ENCODE results near the gene OTOGL.

Gene OTOGL

DNA sequence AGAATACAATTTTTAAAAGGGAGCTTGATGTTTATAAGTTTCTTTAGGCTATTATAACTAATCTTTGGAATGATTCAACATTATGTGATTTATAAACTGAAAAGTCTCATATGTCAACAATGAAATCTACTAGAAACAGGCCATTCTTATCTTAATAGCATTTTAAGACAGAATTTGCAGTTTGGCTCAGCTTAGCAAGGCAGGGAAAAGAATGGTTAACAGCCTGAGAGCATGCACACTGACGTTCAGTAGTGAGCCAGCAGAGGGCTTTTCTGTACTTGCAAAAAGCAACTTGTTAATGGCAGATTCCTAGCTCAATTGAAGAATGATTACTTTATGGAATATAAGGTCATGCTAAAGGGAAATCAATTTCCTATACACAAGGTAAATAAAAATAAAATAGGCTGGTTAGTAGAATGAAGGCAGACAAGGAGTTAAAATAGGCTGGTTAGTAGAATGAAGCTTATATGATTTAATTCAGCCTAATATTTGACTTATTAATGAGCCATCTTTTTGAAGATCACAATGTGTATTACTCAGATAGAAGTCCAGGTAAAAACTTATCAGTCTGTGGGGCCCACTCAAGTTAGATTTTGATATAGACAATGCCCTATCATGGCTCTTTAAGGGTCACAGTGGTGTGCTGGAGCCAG, 95.9 kb downstream of the OTOGL start:
- Histone ChIP-seq H3K4me3 (ENCODE audit: low read depth in 1 of 2, low read length in 1 of 2) (no peak overlapping the region), H3K9me3 (no peaks in the 10 kb centered on the region), H3K27me3 (no peaks in the 10 kb centered on the region), H3K27ac (no peak overlapping the region), H3K36me3 (no peaks in the 10 kb centered on the region), H3K4me1 (ENCODE audit: control insufficient read depth in 1 of 2, insufficient read depth in 1 of 2, low read depth in 1 of 2, low read length in 1 of 2) (no peaks in the 10 kb centered on the region)
- TF ChIP-seq, protein P1, sequence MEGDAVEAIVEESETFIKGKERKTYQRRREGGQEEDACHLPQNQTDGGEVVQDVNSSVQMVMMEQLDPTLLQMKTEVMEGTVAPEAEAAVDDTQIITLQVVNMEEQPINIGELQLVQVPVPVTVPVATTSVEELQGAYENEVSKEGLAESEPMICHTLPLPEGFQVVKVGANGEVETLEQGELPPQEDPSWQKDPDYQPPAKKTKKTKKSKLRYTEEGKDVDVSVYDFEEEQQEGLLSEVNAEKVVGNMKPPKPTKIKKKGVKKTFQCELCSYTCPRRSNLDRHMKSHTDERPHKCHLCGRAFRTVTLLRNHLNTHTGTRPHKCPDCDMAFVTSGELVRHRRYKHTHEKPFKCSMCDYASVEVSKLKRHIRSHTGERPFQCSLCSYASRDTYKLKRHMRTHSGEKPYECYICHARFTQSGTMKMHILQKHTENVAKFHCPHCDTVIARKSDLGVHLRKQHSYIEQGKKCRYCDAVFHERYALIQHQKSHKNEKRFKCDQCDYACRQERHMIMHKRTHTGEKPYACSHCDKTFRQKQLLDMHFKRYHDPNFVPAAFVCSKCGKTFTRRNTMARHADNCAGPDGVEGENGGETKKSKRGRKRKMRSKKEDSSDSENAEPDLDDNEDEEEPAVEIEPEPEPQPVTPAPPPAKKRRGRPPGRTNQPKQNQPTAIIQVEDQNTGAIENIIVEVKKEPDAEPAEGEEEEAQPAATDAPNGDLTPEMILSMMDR (IDR thresholded peaks at IDR 0.05): no peak

DNA sequence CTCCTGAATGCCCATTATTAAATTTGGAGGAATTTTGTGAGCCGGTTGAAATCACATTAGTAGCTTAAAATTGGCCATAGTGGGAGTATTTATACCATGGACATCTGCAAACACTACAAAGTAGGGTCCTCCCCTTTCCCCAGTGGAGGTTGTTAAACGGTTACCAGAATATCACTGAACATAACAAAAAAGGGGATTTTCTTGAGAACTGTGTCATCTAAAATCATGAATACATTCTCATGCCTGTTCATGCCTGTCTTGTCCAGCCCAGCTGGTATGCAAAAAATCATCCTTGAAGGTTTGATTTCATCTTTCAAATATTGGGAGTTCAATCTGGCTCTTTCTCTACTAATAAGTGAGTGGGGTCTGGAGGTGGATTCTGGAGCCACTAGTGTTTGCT, 96.4 kb downstream of the OTOGL start:
- Histone ChIP-seq H3K4me1 (ENCODE audit: control insufficient read depth in 1 of 2, insufficient read depth in 1 of 2, low read depth in 1 of 2, low read length in 1 of 2) (no peaks in the 10 kb centered on the region), H3K4me3 (ENCODE audit: low read depth in 1 of 2, low read length in 1 of 2) (no peak overlapping the region), H3K9me3 (no peaks in the 10 kb centered on the region), H3K36me3 (no peaks in the 10 kb centered on the region), H3K27ac (no peak overlapping the region), H3K27me3 (no peaks in the 10 kb centered on the region)
- TF ChIP-seq, protein P1 (IDR thresholded peaks at IDR 0.05): no peak

DNA sequence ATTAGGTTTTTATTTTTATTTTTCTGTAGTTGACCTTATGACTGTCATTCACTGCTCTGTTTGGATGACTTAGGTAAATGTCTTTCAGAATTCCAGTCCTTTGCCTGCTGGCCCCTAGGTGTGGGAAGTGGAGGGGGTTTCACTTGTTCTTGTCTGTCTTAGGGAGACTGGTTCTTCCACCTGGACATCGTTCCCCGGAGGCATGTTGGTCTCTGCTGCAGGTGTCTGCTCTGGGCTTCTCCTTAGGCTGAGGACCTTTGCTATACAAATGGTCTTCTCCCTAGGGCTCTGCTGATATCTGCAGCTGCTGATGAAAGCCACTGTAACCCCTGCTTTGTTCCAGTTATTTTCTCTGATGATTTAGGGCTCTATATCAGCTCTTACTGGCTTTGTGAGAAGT, 97.1 kb downstream of the OTOGL start:
- Histone ChIP-seq H3K9me3 (no peaks in the 10 kb centered on the region), H3K27ac (no peak overlapping the region), H3K36me3 (no peaks in the 10 kb centered on the region), H3K4me3 (ENCODE audit: low read depth in 1 of 2, low read length in 1 of 2) (no peak overlapping the region), H3K27me3 (no peaks in the 10 kb centered on the region), H3K4me1 (ENCODE audit: control insufficient read depth in 1 of 2, insufficient read depth in 1 of 2, low read depth in 1 of 2, low read length in 1 of 2) (no peaks in the 10 kb centered on the region)
- TF ChIP-seq, protein P1 (IDR thresholded peaks at IDR 0.05): no peak

DNA sequence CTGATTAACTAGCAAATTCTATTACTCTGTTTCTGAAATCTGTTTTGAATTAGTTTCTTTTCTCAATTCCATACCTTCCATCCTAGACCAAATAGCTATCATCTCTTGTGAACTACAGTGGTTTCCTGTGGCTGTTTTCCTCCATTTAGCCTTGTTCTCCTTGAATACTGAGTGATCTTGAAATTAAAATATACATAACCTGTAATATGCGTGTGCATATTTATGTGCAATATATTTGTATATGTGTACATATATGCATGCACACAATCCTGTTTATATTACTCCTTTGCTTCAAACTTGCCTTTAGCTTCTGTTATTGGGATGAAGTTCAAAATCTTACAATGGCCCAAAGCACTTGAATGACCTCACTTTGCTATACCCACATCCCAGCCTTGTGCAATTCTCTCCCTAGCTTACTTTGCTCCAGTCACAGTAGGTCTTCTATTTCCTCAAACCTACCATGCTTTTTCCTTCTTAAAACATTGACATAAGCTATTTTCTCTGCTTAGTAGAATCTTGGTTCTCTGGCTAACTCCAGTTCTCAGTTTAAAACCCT, 99.5 kb downstream of the OTOGL start:
- TF ChIP-seq, protein P1 (IDR thresholded peaks at IDR 0.05): no peak
- H3K36me3 ChIP-seq: no peaks in the 10 kb centered on the region
- H3K4me1 ChIP-seq (ENCODE audit: control insufficient read depth in 1 of 2, insufficient read depth in 1 of 2, low read depth in 1 of 2, low read length in 1 of 2): no peaks in the 10 kb centered on the region
- no peaks in the 10 kb centered on the region for H3K9me3 ChIP-seq
- H3K27me3 ChIP-seq: no peaks in the 10 kb centered on the region
- H3K4me3 ChIP-seq (ENCODE audit: low read depth in 1 of 2, low read length in 1 of 2): no peak overlapping the region
- no peak overlapping the region for H3K27ac ChIP-seq

DNA sequence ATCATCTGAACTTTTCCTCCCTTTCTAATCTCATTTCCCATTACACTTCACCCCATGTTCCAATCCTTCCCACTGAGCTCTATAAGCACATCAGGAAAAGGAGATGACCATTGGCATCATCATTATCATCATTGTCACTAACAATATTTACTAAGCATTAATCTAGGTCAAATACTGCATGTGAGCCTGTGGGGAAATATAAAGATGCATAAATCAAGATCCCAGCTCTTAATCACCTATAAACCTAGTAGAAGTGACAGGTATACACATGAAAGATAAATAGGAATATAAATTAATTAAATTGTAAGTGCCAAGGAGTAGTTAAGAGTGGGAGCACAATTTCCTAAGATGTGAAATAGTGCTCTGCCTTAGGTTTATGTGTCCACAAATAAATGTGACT, 100.6 kb downstream of the OTOGL start:
- Histone ChIP-seq H3K27ac (no peak overlapping the region), H3K4me3 (ENCODE audit: low read depth in 1 of 2, low read length in 1 of 2) (no peak overlapping the region), H3K4me1 (ENCODE audit: control insufficient read depth in 1 of 2, insufficient read depth in 1 of 2, low read depth in 1 of 2, low read length in 1 of 2) (no peaks in the 10 kb centered on the region), H3K27me3 (no peaks in the 10 kb centered on the region), H3K9me3 (no peaks in the 10 kb centered on the region), H3K36me3 (no peaks in the 10 kb centered on the region)
- TF ChIP-seq, protein P1 (IDR thresholded peaks at IDR 0.05): no peak
